Trophoblast cell (in vitro differentiated cells and primary cell): ENCODE results near the gene FRRS1L.

ENCODE experiments used
- DNase-seq, 2 donors: peaks; one replicate each; pipeline ENCODE4 v3.0.0-alpha.2; 2016
- H2AFZ ChIP-seq: 2 replicates; pipeline ENCODE4 v1.6.1; 2013; ENCODE audit warnings: low read length, moderate library complexity, mild to moderate bottlenecking; ENCODE audit not compliant: insufficient read depth, poor library complexity
- H2AK5ac ChIP-seq: 2 replicates; pipeline ENCODE4 v1.6.1; 2013; ENCODE audit warnings: mild to moderate bottlenecking, low read length
- H2BK120ac ChIP-seq: 2 replicates; pipeline ENCODE4 v1.6.1; 2013; ENCODE audit warnings: low read length, mild to moderate bottlenecking, moderate library complexity; ENCODE audit not compliant: insufficient read depth, poor library complexity
- H2BK12ac ChIP-seq: 2 replicates; pipeline ENCODE4 v1.6.1; 2013; ENCODE audit warnings: mild to moderate bottlenecking, low read length, moderate library complexity
- H2BK5ac ChIP-seq: 2 replicates; pipeline ENCODE4 v1.6.1; 2013; ENCODE audit warnings: low read length, low read depth, moderate library complexity, mild to moderate bottlenecking; ENCODE audit not compliant: poor library complexity
- H3K14ac ChIP-seq: 2 replicates; pipeline ENCODE4 v1.6.1; 2013; ENCODE audit warnings: mild to moderate bottlenecking, low read length
- H3K18ac ChIP-seq: 2 replicates; pipeline ENCODE4 v1.6.1; 2013; ENCODE audit warnings: mild to moderate bottlenecking, low read length
- H3K23ac ChIP-seq: 2 replicates; pipeline ENCODE4 v1.6.1; 2013; ENCODE audit warnings: low read length
- H3K27ac ChIP-seq: 2 replicates; pipeline ENCODE4 v1.5.1; 2013; ENCODE audit warnings: low read depth, mild to moderate bottlenecking, inconsistent platforms, low read length, moderate library complexity
- H3K27me3 ChIP-seq: 2 replicates; pipeline ENCODE4 v1.6.1; 2013; ENCODE audit warnings: inconsistent platforms, mild to moderate bottlenecking, low read length, moderate library complexity; ENCODE audit not compliant: insufficient read depth
- H3K36me3 ChIP-seq, 2 experiments: 1 replicate in 1 of 2; 2 replicates in 1 of 2; pipeline ENCODE4 v1.6.1; 2013; ENCODE audit warnings: low read length in 2 of 2, mild to moderate bottlenecking in 2 of 2, moderate library complexity in 1 of 2; ENCODE audit not compliant: insufficient read depth in 2 of 2, control insufficient read depth in 1 of 2
- H3K4ac ChIP-seq: 2 replicates; pipeline ENCODE4 v1.6.1; 2013; ENCODE audit warnings: low read depth, mild to moderate bottlenecking, low read length, moderate library complexity
- H3K4me1 ChIP-seq, 2 experiments: 1 replicate in 1 of 2; 2 replicates in 1 of 2; pipeline ENCODE4 v1.6.1; 2013; ENCODE audit warnings: low read length in 2 of 2, mild to moderate bottlenecking in 2 of 2, moderate library complexity in 1 of 2; ENCODE audit not compliant: insufficient read depth in 2 of 2, control insufficient read depth in 1 of 2
- H3K4me2 ChIP-seq: 2 replicates; pipeline ENCODE4 v1.6.1; 2013; ENCODE audit warnings: inconsistent platforms, mild to moderate bottlenecking, low read length, moderate library complexity
- H3K4me3 ChIP-seq: 2 replicates; pipeline ENCODE4 v1.5.1; 2013; ENCODE audit warnings: mild to moderate bottlenecking, low read depth, low read length, inconsistent platforms
- H3K79me1 ChIP-seq: one replicate; pipeline ENCODE4 v1.6.1; 2013; ENCODE audit warnings: low read length
- H3K79me2 ChIP-seq: 2 replicates; pipeline ENCODE4 v1.6.1; 2013; ENCODE audit warnings: low read length, mild to moderate bottlenecking; ENCODE audit not compliant: control insufficient read depth, insufficient read depth, poor library complexity
- H3K9ac ChIP-seq: 2 replicates; pipeline ENCODE4 v1.6.1; 2013; ENCODE audit warnings: mild to moderate bottlenecking, low read length
- H3K9me3 ChIP-seq: 2 replicates; pipeline ENCODE4 v1.6.1; 2013; ENCODE audit warnings: low read depth, mild to moderate bottlenecking, control low read depth, inconsistent platforms, low read length; ENCODE audit not compliant: insufficient read depth
- H4K12ac ChIP-seq: 2 replicates; pipeline ENCODE4 v1.6.1; 2013; ENCODE audit warnings: low read depth, mild to moderate bottlenecking, low read length, moderate library complexity
- H4K8ac ChIP-seq: 2 replicates; pipeline ENCODE4 v1.6.1; 2013; ENCODE audit warnings: low read depth, mild to moderate bottlenecking, low read length, moderate library complexity
- H4K91ac ChIP-seq: one replicate; pipeline ENCODE4 v1.6.1; 2013; ENCODE audit warnings: low read depth, mild to moderate bottlenecking, low read length, moderate library complexity
- WGBS: extraction: QIAGEN DNeasy Blood & Tissue Kit; methylation state at CpG from one replicate; pipeline ENCODE4 v1.1.7; 2013; ENCODE audit warnings: missing lambda C conversion rate; ENCODE audit not compliant: insufficient read length, insufficient coverage; ENCODE audit errors: extremely low coverage; 5-methylcytosine and 5-hydroxymethylcytosine counted together

Gene FRRS1L

DNA sequence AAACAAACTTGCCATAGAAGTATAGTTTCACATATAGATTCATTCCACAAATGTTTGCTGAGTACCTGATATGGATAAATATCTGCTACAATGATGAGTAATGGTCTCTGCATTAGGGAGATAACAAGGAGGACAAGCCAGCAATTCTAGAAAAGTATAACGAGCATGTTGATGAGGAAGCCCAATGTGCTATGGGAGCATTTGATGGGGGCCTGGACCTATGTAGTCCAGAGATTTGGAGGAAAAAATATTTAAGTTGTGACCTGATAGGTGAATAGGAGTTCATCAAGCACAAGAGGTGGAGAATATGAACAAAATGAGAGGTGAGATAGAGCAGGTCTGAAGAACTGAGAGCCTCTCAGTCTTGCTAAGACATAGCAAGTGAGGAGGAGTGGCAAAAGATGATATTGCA, 32.9 kb downstream of the FRRS1L start:
- Histone ChIP-seq H2AFZ (no peak overlapping the region), H3K4me1 (no peaks in the 10 kb centered on the region), H4K12ac (no peak overlapping the region), H3K36me3 (no peaks in the 10 kb centered on the region), H3K27ac (no peak overlapping the region), H2BK12ac (no peak overlapping the region), H3K18ac (no peak overlapping the region), H2BK120ac (no peak overlapping the region), H3K9ac (no peak overlapping the region), H3K4ac (no peak overlapping the region), H3K4me2 (no peak overlapping the region), H2AK5ac (no peak overlapping the region), H3K4me3 (no peak overlapping the region), H3K27me3 (no peaks in the 10 kb centered on the region), H3K23ac (no peak overlapping the region), H3K79me2 (no peaks in the 10 kb centered on the region), H4K8ac (no peak overlapping the region), H4K91ac (no peak overlapping the region), H3K79me1 (no peaks in the 10 kb centered on the region), H2BK5ac (no peak overlapping the region), H3K9me3 (no peaks in the 10 kb centered on the region), H3K14ac (no peak overlapping the region)
- DNase-seq: no peak
- WGBS: no CpG with 5 or more reads among the region's 1 CpG

GRCh38 chr9:109133533-109133932, 33.5 kb downstream of the FRRS1L start:
- Histone ChIP-seq H3K23ac (no peak overlapping the region), H4K8ac (no peak overlapping the region), H3K18ac (no peak overlapping the region), H3K9me3 (no peaks in the 10 kb centered on the region), H2BK120ac (no peak overlapping the region), H3K79me1 (no peaks in the 10 kb centered on the region), H3K4ac (no peak overlapping the region), H3K27ac (no peak overlapping the region), H3K36me3 (no peaks in the 10 kb centered on the region), H4K12ac (no peak overlapping the region), H3K9ac (no peak overlapping the region), H2AFZ (no peak overlapping the region), H3K27me3 (no peaks in the 10 kb centered on the region), H2AK5ac (no peak overlapping the region), H2BK12ac (no peak overlapping the region), H4K91ac (no peak overlapping the region), H3K14ac (no peak overlapping the region), H3K4me2 (no peak overlapping the region), H3K4me3 (no peak overlapping the region), H2BK5ac (no peak overlapping the region), H3K4me1 (no peaks in the 10 kb centered on the region), H3K79me2 (no peaks in the 10 kb centered on the region)
- WGBS: no CpG with 5 or more reads among the region's 2 CpGs
- no peak for DNase-seq

GRCh38 chr9:109132567-109133021, 34.5 kb downstream of the FRRS1L start:
- Histone ChIP-seq H2AK5ac (no peak overlapping the region), H3K27me3 (no peaks in the 10 kb centered on the region), H2BK120ac (no peak overlapping the region), H3K36me3 (no peaks in the 10 kb centered on the region), H3K18ac (no peak overlapping the region), H3K14ac (no peak overlapping the region), H2AFZ (no peak overlapping the region), H3K9ac (no peak overlapping the region), H4K8ac (no peak overlapping the region), H3K4me1 (no peaks in the 10 kb centered on the region), H3K9me3 (no peaks in the 10 kb centered on the region), H3K4me3 (no peak overlapping the region), H3K23ac (no peak overlapping the region), H3K79me1 (no peaks in the 10 kb centered on the region), H2BK5ac (no peak overlapping the region), H3K4me2 (no peak overlapping the region), H3K79me2 (no peaks in the 10 kb centered on the region), H4K12ac (no peak overlapping the region), H3K4ac (no peak overlapping the region), H4K91ac (no peak overlapping the region), H2BK12ac (no peak overlapping the region), H3K27ac (no peak overlapping the region)
- DNase-seq: no peak
- no CpG with 5 or more reads among the region's 2 CpGs for WGBS

DNA sequence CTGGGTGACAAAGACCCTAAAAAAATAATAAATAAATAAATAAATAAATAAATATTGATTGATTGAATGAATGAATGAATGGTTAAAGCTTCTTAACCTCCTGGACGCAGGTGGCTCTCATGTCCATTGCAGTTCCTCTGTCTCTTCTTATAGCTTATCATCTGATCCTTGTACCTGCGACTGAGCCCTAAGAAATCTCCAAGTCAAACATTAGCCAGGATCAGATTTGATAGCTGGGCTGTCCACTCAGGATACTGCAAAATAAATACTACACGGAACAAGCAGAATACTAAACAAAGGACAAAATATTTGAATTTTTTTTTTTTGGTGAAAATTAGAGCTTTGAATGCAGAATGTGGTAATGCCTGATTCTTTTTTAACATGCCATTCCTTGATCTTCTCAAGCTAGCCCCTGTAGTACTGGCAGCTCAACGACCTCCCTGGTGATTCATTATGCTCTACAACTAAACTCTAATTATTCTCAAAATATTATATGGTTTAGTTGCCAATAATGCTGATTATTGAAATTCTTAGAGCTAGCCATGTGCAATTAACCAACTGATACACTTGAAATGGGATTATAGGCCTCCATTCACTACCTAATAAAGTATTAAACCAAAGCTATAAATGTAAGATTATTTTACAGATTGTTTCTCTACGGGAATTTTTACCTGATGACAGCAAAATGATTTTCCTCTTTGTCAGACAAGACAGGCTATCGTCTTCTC, 37.4 kb downstream of the FRRS1L start:
- H3K14ac ChIP-seq: no peak overlapping the region
- H3K9ac ChIP-seq: no peak overlapping the region
- no peak overlapping the region for H4K91ac ChIP-seq
- no peak overlapping the region for H3K4me3 ChIP-seq
- DNase-seq: no peak
- no peaks in the 10 kb centered on the region for H3K79me1 ChIP-seq
- no peak overlapping the region for H2BK120ac ChIP-seq
- H3K4me1 ChIP-seq: no peaks in the 10 kb centered on the region
- H3K18ac ChIP-seq: no peak overlapping the region
- H2AFZ ChIP-seq: no peak overlapping the region
- H4K8ac ChIP-seq: no peak overlapping the region
- H3K9me3 ChIP-seq: no peaks in the 10 kb centered on the region
- H3K36me3 ChIP-seq: no peaks in the 10 kb centered on the region
- no peak overlapping the region for H2BK5ac ChIP-seq
- H2AK5ac ChIP-seq: no peak overlapping the region
- no CpG with 5 or more reads among the region's 6 CpGs for WGBS
- no peak overlapping the region for H4K12ac ChIP-seq
- no peak overlapping the region for H3K27ac ChIP-seq
- no peaks in the 10 kb centered on the region for H3K27me3 ChIP-seq
- H3K79me2 ChIP-seq: no peaks in the 10 kb centered on the region
- H3K23ac ChIP-seq: no peak overlapping the region
- no peak overlapping the region for H3K4me2 ChIP-seq
- H2BK12ac ChIP-seq: no peak overlapping the region
- no peak overlapping the region for H3K4ac ChIP-seq
